Activated CD4-positive, alpha-beta T cell treated with anti-CD3 and anti-CD28 coated beads, Interleukin-2, amount 50 U/mL, for 16 hours (primary cell): Measurements from ENCODE around the gene FUOM.
A peak's percentile ranks its signal among the peaks of the same experiment; 100 is the strongest.

Experiments
- DNase-seq: peaks from one replicate; pipeline ENCODE4 v3.0.0-alpha.2; 2020

Gene FUOM

GRCh38 chr10:133309720-133310398 lies 48.0 kb downstream of the FUOM start:
- DNase-seq = no peak

GRCh38 chr10:133309100-133309719 lies 48.6 kb downstream of the FUOM start:
- DNase-seq = peak; percentile 94

- peak; percentile 84 for DNase-seq
Measured at GRCh38 chr10:133308421-133309099, 49.3 kb downstream of the FUOM start, which contains the start of the genes TUBGCP2 and ZNF511. TSS of gene TUBGCP2 (minus strand) at chr10:133308872. CDS start at chr10:133302941, 5,931 bp downstream. TSS of gene ZNF511 (plus strand) at chr10:133308914. CDS start at chr10:133308944, 30 bp downstream.

GRCh38 chr10:133307776-133308420 lies 49.9 kb downstream of the FUOM start:
- DNase-seq = peak; percentile 88

- DNase-seq = no peak
Measured at GRCh38 chr10:133306941-133307379, 50.9 kb downstream of the FUOM start.

- no peak for DNase-seq
Measured at GRCh38 chr10:133306097-133306476, 51.7 kb downstream of the FUOM start.
